Measurements from ENCODE around the gene DNAJC21. TPM values are rescaled to one million over a fixed set of nuclear protein-coding genes. Genes with fewer than 3 reads are reported as not detected.

The DNAJC21 gene
- total and polyA plus RNA-seq, 2 of the 4 experiments (the other 2 are of a cell fraction): 8.8 to 12.7 TPM

DNA sequence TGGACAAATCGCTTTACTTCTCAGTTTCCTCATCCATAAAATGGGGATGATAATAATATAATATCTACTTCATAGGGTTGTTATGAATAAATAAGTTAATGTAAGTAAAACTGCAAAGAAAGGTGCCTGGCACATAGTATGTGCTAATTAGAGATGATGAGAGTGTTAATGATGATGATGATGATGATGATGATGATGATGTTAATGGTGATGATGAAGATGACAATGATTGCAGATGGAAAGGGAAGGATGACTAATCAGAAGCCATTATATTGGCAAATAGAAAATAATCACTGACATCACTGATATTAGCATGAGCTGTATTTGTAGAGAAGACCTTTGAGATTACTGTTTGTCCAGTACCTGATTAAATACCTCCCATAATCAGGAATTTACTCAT lies 34.6 kb upstream of the DNAJC21 start:
- no peak overlapping the region for H2BK120ac ChIP-seq (ENCODE audit: low read depth, low read length)
- no peak overlapping the region for H2AK5ac ChIP-seq (ENCODE audit: low read depth, low read length)
- H3K9me3 ChIP-seq (ENCODE audit: control insufficient read depth, insufficient read depth, low read length): no peaks in the 10 kb centered on the region
- no peak overlapping the region for H3K14ac ChIP-seq (replicated peaks; ENCODE audit: low read depth, low read length)
- no peak overlapping the region for H4K91ac ChIP-seq (ENCODE audit: insufficient read depth, low read depth, low read length)
- no peak overlapping the region for H3K4ac ChIP-seq (ENCODE audit: low read depth, low read length)
- no CpG with 5 or more reads among the region's 1 CpG for WGBS, 2 experiments (ENCODE audit: extremely low coverage in 2 of 2, insufficient read length in 1 of 2)
- ChIA-PET POLR2A (ENCODE audit: unreplicated experiment) (no interaction called here), CTCF (interaction anchor here (0.7 to 1.1 kb wide), 2 partner anchors 91 to 418 kb away, joined by 3 read pairs; no protein-coding TSS in a partner anchor)
- no peak overlapping the region for H2BK20ac ChIP-seq (ENCODE audit: low read depth, low read length)
- H3K4me1 ChIP-seq (ENCODE audit: control insufficient read depth, insufficient read depth, low read length): no peaks in the 10 kb centered on the region
- H3K9ac ChIP-seq (ENCODE audit: low read depth, low read length): no peak overlapping the region
- no peak overlapping the region for H2AFZ ChIP-seq (replicated peaks; ENCODE audit: low read length, poor library complexity)
- no peaks in the 10 kb centered on the region for H3K27me3 ChIP-seq (ENCODE audit: control insufficient read depth, insufficient read depth, low read length)
- H3K79me1 ChIP-seq (ENCODE audit: low read depth in 1 of 2, low read length in 2 of 2): no peaks in the 10 kb centered on the region
- no TSS peak for BruUV-seq (replicated peaks)
- dilution Hi-C loops (cut with HindIII; ENCODE audit: low sequenced_read_pairs, unreplicated experiment): no loop called here
- 0 out of 2 replicates have a peak, but pooled peaks cover 3% of the 10 kb centered on the region for H3K36me3 ChIP-seq (ENCODE audit: control insufficient read depth, insufficient read depth, low read length)
- no peak overlapping the region for H3K23ac ChIP-seq (ENCODE audit: low read depth, low read length)
- no peak overlapping the region for H3K4me2 ChIP-seq (ENCODE audit: low read depth, low read length)
- DNase-seq: no peak
- no peak for ATAC-seq (ENCODE audit: low read depth)
- TF ChIP-seq BHLHE40 (IDR thresholded peaks at IDR 0.05; ENCODE audit: low read depth, low read length) (no peak), MAFK (IDR thresholded peaks at IDR 0.05; ENCODE audit: low read depth, low read length) (no peak), RFX5 (IDR thresholded peaks at IDR 0.05; ENCODE audit: low read depth, low read length) (no peak), RCOR1 (IDR thresholded peaks at IDR 0.05; ENCODE audit: insufficient replicate concordance, low read length) (no peak), POLR2A (IDR thresholded peaks at IDR 0.05; ENCODE audit: low read depth, low read length) (no peak), NFE2L2 (IDR thresholded peaks at IDR 0.05; ENCODE audit: low read depth, low read length) (no peak), SMC3 (IDR thresholded peaks at IDR 0.05; ENCODE audit: low read depth, low read length) (no peak), CHD1 (IDR thresholded peaks at IDR 0.05; ENCODE audit: low read depth, low read length) (no peak), FOS (IDR thresholded peaks at IDR 0.05; ENCODE audit: low read depth, low read length) (no peak), MAZ (IDR thresholded peaks at IDR 0.05; ENCODE audit: borderline replicate concordance, low read depth, low read length) (no peak), CEBPB (IDR thresholded peaks at IDR 0.05; ENCODE audit: low read depth, low read length) (no peak), RAD21 (IDR thresholded peaks at IDR 0.05; ENCODE audit: low read length) (no peak), MXI1 (IDR thresholded peaks at IDR 0.05; ENCODE audit: borderline replicate concordance, low read depth, low read length) (no peak)
- TF ChIP-seq, protein P1, sequence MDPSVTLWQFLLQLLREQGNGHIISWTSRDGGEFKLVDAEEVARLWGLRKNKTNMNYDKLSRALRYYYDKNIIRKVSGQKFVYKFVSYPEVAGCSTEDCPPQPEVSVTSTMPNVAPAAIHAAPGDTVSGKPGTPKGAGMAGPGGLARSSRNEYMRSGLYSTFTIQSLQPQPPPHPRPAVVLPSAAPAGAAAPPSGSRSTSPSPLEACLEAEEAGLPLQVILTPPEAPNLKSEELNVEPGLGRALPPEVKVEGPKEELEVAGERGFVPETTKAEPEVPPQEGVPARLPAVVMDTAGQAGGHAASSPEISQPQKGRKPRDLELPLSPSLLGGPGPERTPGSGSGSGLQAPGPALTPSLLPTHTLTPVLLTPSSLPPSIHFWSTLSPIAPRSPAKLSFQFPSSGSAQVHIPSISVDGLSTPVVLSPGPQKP (IDR thresholded peaks at IDR 0.05; ENCODE audit: borderline replicate concordance, low read depth, low read length): no peak
- TF ChIP-seq, protein P2, sequence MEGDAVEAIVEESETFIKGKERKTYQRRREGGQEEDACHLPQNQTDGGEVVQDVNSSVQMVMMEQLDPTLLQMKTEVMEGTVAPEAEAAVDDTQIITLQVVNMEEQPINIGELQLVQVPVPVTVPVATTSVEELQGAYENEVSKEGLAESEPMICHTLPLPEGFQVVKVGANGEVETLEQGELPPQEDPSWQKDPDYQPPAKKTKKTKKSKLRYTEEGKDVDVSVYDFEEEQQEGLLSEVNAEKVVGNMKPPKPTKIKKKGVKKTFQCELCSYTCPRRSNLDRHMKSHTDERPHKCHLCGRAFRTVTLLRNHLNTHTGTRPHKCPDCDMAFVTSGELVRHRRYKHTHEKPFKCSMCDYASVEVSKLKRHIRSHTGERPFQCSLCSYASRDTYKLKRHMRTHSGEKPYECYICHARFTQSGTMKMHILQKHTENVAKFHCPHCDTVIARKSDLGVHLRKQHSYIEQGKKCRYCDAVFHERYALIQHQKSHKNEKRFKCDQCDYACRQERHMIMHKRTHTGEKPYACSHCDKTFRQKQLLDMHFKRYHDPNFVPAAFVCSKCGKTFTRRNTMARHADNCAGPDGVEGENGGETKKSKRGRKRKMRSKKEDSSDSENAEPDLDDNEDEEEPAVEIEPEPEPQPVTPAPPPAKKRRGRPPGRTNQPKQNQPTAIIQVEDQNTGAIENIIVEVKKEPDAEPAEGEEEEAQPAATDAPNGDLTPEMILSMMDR (conservative IDR thresholded peaks at IDR 0.05; ENCODE audit: low read depth, low read length): no peak
- TF ChIP-seq, protein P3, sequence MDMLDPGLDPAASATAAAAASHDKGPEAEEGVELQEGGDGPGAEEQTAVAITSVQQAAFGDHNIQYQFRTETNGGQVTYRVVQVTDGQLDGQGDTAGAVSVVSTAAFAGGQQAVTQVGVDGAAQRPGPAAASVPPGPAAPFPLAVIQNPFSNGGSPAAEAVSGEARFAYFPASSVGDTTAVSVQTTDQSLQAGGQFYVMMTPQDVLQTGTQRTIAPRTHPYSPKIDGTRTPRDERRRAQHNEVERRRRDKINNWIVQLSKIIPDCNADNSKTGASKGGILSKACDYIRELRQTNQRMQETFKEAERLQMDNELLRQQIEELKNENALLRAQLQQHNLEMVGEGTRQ (IDR thresholded peaks at IDR 0.05; ENCODE audit: low read depth, low read length): no peak
- in situ Hi-C loops (cut with MboI; ENCODE audit: low sequenced_read_pairs): loop anchor here (5.0 to 25.0 kb wide), 2 partner anchors 417 to 907 kb away; partner anchors contain the start of gene SLC45A2
- H4K20me1 ChIP-seq (ENCODE audit: insufficient read depth, low read length): no peaks in the 10 kb centered on the region
- H3K18ac ChIP-seq (ENCODE audit: low read depth, low read length): no peak overlapping the region
- H3K9me1 ChIP-seq (ENCODE audit: insufficient read depth, low read length): no peaks in the 10 kb centered on the region
- H4K5ac ChIP-seq (ENCODE audit: low read depth, low read length): no peak overlapping the region
- H3K56ac ChIP-seq (ENCODE audit: extremely low read depth, insufficient read depth, low read length): no peak overlapping the region
- H4K8ac ChIP-seq (ENCODE audit: low read depth in 2 of 2, low read length in 2 of 2): no peak overlapping the region
- no peak overlapping the region for H2AK9ac ChIP-seq (replicated peaks; ENCODE audit: low read depth, low read length, poor library complexity)
- no peak overlapping the region for H3K4me3 ChIP-seq (ENCODE audit: insufficient read depth, low read depth, low read length)
- intact Hi-C loops (cut with micrococcal nuclease): loop anchor here (5.0 kb wide), 1 partner anchor 52 kb away; no protein-coding TSS in a partner anchor
- no peak overlapping the region for H3K27ac ChIP-seq (ENCODE audit: insufficient read depth, low read length)
- H2BK5ac ChIP-seq (ENCODE audit: low read depth, low read length, poor library complexity, severe bottlenecking): no peak overlapping the region
- H2BK15ac ChIP-seq (ENCODE audit: low read depth, low read length): no peak overlapping the region

All from IMR-90 (cell line).